ENCODE data around the gene LRP2. TPM values are rescaled to one million over a fixed set of nuclear protein-coding genes. Genes with fewer than 3 reads are reported as not detected.
"Not testable (repeated sequence)": the region's sequence is repeated elsewhere in the genome, so short reads cannot be mapped to it uniquely, and the experiment has no call there.

Gene LRP2
- total RNA-seq = not detected
- not detected for total RNA-seq (2013)

- no peaks in the 10 kb centered on the region for H3K9me3 ChIP-seq (ENCODE audit: control insufficient read depth, insufficient read depth, low read length)
- Mint-ChIP-seq H3K4me1 (peaks cover 34 to 43% of the 10 kb centered on the region in 2 donors), H3K36me3 (no peaks in the 10 kb centered on the region), H3K27ac (peak within 1 kb of the TSS in 1 of 2 donors; percentile 4), H3K9me3 (no peaks in the 10 kb centered on the region), H3K27me3 (ENCODE audit: low read depth in 2 of 2) (peaks cover 45 to 54% of the 10 kb centered on the region in 2 donors), H3K4me3 (peak within 1 kb of the TSS; percentile 91)
- H3K27me3 ChIP-seq (ENCODE audit: control insufficient read depth, insufficient read depth, low read length) = peaks cover 25% of the 10 kb centered on the region
- DNase-seq (peak; percentile 22 to 41), ATAC-seq (peak; percentile 28 to 30 (median 30))
- intact Hi-C loops (cut with micrococcal nuclease) = no loop called here
- H3K4me3 ChIP-seq (ENCODE audit: low read length) = peak within 1 kb of the TSS; percentile 74
- H3K27ac ChIP-seq (ENCODE audit: low read length) = no peak within 1 kb of the TSS
- H3K36me3 ChIP-seq (ENCODE audit: control insufficient read depth, insufficient read depth, low read length) = no peaks in the 10 kb centered on the region
- peaks cover 32% of the 10 kb centered on the region for H3K4me1 ChIP-seq (ENCODE audit: control insufficient read depth, insufficient read depth, low read length)
- under 1% methylated on average over 75 of the region's 75 CpGs for WGBS (ENCODE audit: insufficient coverage)
- no peak for TF ChIP-seq CTCF (IDR thresholded peaks at IDR 0.05)
Observed at GRCh38 chr2:169362118-169362893, at the start of gene LRP2. LRP2 (minus strand) TSS chr2:169362534; CDS start chr2:169362399, 135 bp downstream.

GRCh38 chr2:169406891-169407290 is 44.6 kb upstream of the LRP2 start:
- WGBS (ENCODE audit: insufficient coverage) = 94% methylated on average over 3 of the region's 3 CpGs
- Histone ChIP-seq H3K9me3 (ENCODE audit: control insufficient read depth, insufficient read depth, low read length) (no peaks in the 10 kb centered on the region), H3K4me3 (ENCODE audit: low read length) (no peak overlapping the region), H3K27me3 (ENCODE audit: control insufficient read depth, insufficient read depth, low read length) (peaks cover under 1% of the 10 kb centered on the region), H3K36me3 (ENCODE audit: control insufficient read depth, insufficient read depth, low read length) (no peaks in the 10 kb centered on the region), H3K27ac (ENCODE audit: low read length) (no peak overlapping the region), H3K4me1 (ENCODE audit: control insufficient read depth, insufficient read depth, low read length) (no peaks in the 10 kb centered on the region)
- ATAC-seq (no peak), DNase-seq (no peak)
- H3K9me3 Mint-ChIP-seq = no peaks in the 10 kb centered on the region
- intact Hi-C loops (cut with micrococcal nuclease) = no loop called here
- H3K36me3 Mint-ChIP-seq = no peaks in the 10 kb centered on the region
- no peak for TF ChIP-seq CTCF (IDR thresholded peaks at IDR 0.05)
- no peak overlapping the region for H3K27ac Mint-ChIP-seq
- no peak overlapping the region for H3K4me3 Mint-ChIP-seq
- H3K27me3 Mint-ChIP-seq (ENCODE audit: low read depth in 2 of 2) = peaks cover 8 to 12% of the 10 kb centered on the region in 2 donors
- H3K4me1 Mint-ChIP-seq = no peaks in the 10 kb centered on the region

- intact Hi-C loops (cut with micrococcal nuclease); H3K36me3 Mint-ChIP-seq; ATAC-seq: not testable (repeated sequence)
Observed at GRCh38 chr2:169399491-169399890, 37.2 kb upstream of the LRP2 start.

GRCh38 chr2:169397697-169398096 is 35.4 kb upstream of the LRP2 start:
- Mint-ChIP-seq H3K27ac (no peak overlapping the region), H3K27me3 (ENCODE audit: low read depth in 2 of 2) (peaks cover 8 to 15% of the 10 kb centered on the region in 2 donors), H3K4me3 (no peak overlapping the region), H3K9me3 (no peaks in the 10 kb centered on the region), H3K4me1 (no peaks in the 10 kb centered on the region), H3K36me3 (no peaks in the 10 kb centered on the region)
- ATAC-seq (no peak), DNase-seq (peak in 1 of 2 donors; percentile 5)
- no peak for TF ChIP-seq CTCF (IDR thresholded peaks at IDR 0.05)
- H3K4me1 ChIP-seq (ENCODE audit: control insufficient read depth, insufficient read depth, low read length) = no peaks in the 10 kb centered on the region
- no CpG with 5 or more reads among the region's 2 CpGs for WGBS (ENCODE audit: insufficient coverage)
- no peaks in the 10 kb centered on the region for H3K27me3 ChIP-seq (ENCODE audit: control insufficient read depth, insufficient read depth, low read length)
- no peak overlapping the region for H3K4me3 ChIP-seq (ENCODE audit: low read length)
- no peaks in the 10 kb centered on the region for H3K36me3 ChIP-seq (ENCODE audit: control insufficient read depth, insufficient read depth, low read length)
- intact Hi-C loops (cut with micrococcal nuclease) = no loop called here
- no peak overlapping the region for H3K27ac ChIP-seq (ENCODE audit: low read length)
- no peaks in the 10 kb centered on the region for H3K9me3 ChIP-seq (ENCODE audit: control insufficient read depth, insufficient read depth, low read length)

More at GRCh38 chr2:169399491-169399890, 37.2 kb upstream of the LRP2 start:
- WGBS (ENCODE audit: insufficient coverage) = 97% methylated on average over 13 of the region's 13 CpGs
- H3K4me1 Mint-ChIP-seq; H3K27ac ChIP-seq (ENCODE audit: low read length); DNase-seq; H3K4me1 ChIP-seq (ENCODE audit: control insufficient read depth, insufficient read depth, low read length); H3K27ac Mint-ChIP-seq; H3K9me3 Mint-ChIP-seq; H3K4me3 Mint-ChIP-seq; H3K36me3 ChIP-seq (ENCODE audit: control insufficient read depth, insufficient read depth, low read length); H3K9me3 ChIP-seq (ENCODE audit: control insufficient read depth, insufficient read depth, low read length); H3K4me3 ChIP-seq (ENCODE audit: low read length); H3K27me3 ChIP-seq (ENCODE audit: control insufficient read depth, insufficient read depth, low read length): not testable (repeated sequence)
- peaks cover 7 to 11% of the 10 kb centered on the region in 2 donors for H3K27me3 Mint-ChIP-seq (ENCODE audit: low read depth in 2 of 2)

Measured in natural killer cell (primary cell).